ENCODE results near the gene NDUFS1.
"Not testable (repeated sequence)": the region's sequence is repeated elsewhere in the genome, so short reads cannot be mapped to it uniquely, and the experiment has no call there.

The NDUFS1 gene

GRCh38 chr2:206098471-206098870 lies 60.8 kb downstream of the NDUFS1 start:
- no peak for DNase-seq (ENCODE audit: low read depth)

DNA sequence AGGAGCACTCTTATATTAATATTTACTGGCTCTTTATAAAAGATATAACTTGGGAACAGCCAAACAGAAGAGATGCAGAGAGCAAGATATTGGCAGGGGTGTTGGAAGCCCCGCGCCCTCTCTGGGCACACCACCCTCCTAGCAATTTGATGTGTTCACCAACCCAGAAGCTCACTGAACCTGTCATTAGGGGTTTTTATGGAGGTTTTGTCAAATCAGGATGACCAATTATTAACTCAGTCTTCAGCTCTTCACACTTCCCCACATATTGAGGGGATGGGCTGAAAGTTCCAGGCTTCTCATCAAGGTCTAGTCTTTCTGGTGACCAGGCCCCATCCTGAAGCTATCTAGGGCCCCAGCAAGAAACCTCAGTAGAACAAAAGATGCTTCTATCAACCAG lies 62.4 kb downstream of the NDUFS1 start:
- no peak for DNase-seq (ENCODE audit: low read depth)

DNA sequence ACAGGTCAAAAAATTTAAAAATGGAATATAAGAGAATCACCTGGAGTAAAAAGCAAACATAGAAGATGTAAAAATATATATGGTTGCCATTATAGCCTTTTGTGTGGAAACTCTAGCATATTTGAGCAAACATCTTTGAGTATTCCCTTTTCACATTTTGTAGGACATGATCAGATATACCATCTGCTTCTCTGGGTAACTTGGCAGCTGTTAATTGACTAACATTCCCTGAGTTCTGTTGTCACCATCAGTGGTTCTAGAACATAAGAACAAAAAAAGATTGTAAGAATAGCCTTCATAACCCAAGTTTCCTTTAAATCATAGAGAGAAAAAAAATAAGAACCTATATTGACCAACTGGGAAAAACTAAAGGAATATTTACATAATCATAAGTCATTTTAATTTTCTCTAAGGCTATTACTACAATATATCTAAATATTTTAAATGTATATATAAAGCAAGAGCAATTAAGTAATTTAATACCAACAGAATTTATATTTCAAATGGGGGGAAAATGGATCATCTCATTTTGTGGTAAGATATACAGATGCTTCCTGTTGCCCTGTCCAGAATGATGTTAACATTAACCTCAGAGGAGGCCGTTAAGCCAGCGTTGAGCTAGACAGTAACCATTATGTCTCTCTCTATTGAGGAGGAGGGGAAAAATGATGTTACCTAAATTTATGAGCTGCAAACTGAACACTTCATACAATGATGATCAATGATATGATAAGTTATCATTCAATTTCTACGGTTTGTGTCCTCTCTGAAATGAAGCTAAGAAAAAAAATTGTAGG lies 63.5 kb downstream of the NDUFS1 start:
- DNase-seq (ENCODE audit: low read depth): no peak

- no peak for DNase-seq (ENCODE audit: low read depth)
Observed at GRCh38 chr2:206092297-206092696, 66.9 kb downstream of the NDUFS1 start.

- no peak for DNase-seq (ENCODE audit: low read depth)
Observed at GRCh38 chr2:206088248-206088647, 71.0 kb downstream of the NDUFS1 start.

DNA sequence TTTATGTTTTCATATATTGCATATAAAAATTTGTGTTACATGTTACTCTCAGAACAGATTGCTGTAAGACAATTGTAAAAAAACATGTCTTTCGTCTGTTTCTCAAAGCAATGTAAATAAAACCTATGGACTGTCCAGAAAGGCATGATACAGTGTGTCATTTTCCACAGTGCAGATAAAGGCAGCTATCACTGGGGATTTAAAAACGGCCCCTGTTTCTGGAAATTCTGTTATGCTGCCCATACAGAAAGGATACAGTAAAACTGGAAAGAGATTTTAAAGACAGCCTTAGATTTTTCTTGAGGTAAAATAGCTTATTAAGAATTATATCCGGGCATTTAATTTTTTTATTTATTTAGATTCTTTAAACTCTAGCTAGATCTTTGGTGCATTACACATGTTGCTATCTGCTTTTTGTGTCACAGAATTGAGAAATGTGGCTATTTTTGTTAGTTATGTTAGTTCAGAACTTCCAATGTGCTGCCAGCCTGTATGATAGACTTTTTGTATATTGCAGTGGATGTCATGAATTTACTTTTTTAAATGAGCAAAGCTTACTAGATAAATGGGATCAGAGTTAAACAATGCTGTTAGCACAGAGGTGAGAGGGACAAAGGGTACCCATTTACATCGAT lies 72.4 kb downstream of the NDUFS1 start:
- DNase-seq (ENCODE audit: low read depth): no peak

DNA sequence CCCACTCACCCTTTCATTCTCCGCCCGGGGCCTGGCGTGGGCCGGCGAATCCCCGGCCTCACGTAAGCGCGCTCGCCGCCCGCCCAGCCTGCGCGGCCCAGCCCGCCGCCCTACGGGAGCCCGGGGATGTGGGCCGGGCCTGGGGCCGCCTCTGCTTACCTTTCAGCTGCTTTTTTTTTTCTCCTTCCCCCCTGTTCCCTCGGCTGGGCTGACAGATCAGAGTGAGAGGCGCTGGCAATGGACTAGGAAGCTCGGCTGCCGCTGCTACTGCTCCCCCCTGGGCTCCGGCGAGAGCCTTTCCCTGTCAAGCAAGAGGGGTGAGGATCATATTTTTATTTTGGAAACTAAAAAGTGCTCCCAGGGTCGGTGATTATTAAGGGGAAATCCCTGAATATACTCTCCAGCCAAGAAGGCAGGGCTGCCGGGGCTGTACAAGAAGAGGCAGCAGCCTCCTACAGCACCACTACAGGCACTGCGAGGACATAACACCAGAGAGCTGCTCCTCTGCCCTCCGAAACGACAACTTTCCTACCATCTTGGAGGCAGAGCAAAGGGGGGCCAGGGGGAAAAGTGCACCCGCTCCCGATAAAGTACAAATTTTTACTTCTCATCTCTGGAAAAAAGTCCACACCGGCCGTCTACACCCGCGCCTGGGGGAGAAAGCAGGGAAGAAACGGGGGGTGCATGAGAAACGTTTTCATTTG lies 73.3 kb downstream of the NDUFS1 start, which contains the start of gene INO80D:
INO80D (minus strand) TSS at position 433 of the 704 bp plus-strand sequence. CDS start 23,158 bp downstream, outside the sequence.
- DNase-seq (ENCODE audit: low read depth): peak; percentile 65

DNA sequence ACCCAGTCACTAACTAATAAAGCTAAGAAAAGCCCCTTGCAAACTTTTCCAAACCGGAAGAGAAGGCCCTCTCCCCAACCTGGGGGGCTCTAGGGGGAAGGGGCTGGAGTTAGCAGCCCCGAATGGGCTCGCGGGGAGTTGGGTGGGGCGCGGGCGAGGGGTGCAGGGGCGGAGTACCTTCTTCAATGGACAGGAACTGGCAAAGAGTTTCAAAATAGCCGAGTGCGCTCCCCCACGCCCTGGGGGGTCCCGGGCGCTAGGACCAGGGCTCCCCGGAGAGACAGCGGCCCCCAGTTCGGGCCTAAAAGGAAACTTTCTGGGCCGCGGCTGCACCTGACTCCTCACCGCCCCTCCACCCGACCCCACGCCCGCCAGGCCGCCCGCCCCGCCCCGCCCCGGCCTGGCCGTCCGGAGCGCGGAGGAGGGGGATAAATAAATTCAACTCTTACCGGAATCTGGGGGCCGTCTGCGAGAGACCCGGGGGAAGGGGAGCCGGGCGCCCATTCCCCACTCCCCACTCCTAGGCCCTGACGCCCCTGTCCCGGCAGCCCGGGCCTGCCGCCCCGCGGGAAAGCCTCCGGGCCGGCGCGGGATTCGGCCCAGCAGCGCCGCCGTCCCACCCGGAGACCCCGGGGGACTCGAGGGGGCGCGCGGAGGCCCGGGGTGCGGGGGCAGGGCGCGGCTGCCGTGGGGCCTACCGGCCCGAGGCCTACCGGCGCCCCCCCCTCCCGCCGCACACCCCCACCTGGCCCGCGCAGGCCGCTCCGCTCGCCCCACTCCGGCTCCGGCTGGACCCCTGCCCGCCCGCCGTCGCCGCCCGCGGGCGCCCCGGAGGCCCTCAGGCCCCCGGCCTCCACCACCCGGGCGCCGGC lies 74.1 kb downstream of the NDUFS1 start:
- peak; percentile 40 for DNase-seq (ENCODE audit: low read depth)

GRCh38 chr2:206084439-206084869 lies 74.8 kb downstream of the NDUFS1 start:
- DNase-seq (ENCODE audit: low read depth): no peak

DNA sequence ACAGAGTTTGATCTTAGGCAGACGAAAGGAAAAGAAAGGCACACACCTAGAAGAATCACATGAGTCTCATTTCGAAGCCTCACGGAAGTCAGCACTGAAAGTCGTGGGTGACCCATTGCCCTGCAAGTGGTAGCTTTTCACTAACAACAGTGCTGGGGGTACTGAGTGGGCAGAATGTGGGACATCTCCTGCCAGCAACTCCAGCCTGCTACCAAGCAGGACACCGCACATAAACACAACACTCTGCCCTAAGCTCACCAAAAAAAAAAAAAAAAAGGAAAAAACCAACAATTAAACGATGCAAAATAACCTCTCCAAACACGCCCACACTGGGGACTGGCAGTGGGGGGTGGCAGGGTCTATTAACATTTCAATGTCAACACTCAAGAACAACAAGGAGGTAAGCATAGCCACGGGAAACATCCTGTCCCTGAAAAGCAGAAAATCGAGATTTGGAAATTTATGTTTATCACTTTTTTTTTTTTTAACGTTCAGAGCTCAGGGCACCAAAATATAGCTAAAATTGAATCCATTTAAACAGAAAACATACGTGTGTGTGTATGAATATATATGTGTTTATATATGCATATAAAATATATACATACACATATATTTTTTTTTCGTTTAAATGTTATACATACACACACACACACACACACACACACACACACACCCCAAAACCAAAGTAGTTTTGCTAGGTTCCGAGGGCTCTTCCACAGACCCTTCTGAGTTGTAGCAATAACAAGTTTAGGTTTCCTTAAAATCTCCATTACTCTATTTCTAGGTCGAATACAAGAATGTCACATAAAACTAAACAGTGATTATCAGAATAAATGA lies 75.4 kb downstream of the NDUFS1 start:
- DNase-seq (ENCODE audit: low read depth): no peak

DNA sequence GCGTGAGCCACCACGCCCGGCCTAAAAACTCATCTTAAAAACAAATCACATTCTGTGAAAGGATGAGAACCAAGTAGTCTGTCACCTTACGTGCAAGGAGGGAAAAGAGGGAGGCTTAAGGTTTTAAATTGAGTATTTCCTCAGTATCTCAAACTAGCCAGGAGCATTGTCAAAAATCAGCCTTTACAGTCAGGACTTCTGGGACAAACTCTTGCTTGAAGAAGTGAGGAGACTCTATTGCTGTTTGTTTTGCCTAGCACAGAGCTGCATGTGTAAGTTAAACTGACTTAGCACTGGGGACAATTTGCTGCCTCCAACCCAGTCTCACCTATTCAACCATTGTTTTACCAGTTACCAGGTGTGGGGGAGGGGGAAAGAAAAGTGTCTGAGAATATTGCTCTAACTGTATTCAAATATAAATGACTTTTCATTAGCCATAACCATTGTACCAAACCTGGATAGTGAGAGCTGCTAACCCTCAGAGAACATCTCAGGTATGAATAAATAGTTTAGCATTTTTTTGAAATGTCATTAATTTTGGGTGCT lies 76.9 kb downstream of the NDUFS1 start:
- DNase-seq (ENCODE audit: low read depth): no peak

DNA sequence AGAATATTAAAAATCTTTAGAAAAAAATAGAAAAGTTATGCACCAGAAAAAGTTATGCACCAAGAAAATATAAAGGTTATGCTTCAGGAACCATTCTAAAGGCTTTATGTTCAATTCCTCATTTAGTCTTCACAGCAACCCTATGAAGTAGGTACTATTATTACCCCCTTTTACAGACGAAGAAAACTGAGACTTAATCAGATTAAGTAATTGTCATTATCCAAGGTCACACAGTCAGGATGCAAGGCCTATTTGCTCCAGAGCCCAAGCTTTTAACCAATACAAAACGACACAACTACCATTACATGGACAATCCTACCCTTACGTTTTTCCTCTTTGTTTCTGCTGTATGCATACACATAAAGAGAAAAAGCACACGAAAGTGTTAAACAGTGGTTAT lies 78.3 kb downstream of the NDUFS1 start:
- DNase-seq (ENCODE audit: low read depth): no peak

DNA sequence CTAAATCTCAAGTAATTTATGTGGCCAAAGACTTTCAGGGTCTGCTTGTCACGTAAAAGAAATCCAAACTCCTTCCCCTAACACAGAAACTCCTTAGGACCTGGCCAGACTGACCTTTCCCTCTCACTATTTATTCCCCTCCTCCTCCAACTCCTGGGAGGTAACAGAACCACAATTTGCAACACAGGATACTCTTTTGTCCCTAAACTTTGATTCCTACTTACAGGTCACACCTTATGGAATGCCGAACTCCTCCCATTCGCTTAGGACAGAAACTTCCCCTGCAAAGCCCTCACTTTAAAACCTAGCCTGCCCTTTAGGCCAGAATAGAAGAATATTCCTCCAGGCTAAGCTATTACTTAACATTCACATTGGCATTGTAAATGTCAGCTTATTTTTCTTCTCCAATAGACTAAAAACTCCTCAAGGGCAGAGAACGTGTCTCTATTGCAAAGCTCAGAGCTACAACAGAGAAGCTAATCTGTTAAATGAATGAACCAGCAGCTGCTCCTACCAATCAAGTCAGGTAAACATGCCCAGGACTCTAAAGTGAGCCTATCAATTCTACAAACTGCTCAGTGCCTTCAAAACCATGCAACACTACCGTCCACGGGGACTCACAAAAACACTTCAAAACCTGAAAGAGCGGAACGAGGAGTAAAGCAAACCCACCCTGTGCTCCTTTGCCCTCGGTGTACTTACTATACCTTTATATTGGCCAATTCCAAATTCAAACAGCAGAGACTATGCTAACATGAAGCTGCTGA lies 79.4 kb downstream of the NDUFS1 start:
- no peak for DNase-seq (ENCODE audit: low read depth)

DNA sequence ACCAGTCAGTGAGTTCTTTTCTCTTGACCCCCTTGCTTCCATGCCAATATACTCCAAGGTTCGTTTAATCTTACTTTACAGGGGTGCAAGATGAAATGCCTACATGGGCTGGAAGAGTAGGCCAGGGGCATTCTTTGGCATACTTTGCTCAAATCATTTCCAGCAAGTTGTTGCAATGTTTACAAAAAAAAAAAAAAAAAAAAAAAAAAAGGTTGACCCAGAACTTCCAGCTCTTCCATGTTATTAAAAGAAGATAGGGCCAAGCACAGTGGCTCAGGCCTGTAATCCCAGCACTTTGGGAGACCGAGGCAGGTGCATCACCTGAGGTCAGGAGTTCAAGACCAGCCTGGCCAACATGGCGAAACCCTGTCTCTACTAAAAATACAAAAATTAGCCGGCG lies 81.4 kb downstream of the NDUFS1 start:
- not testable (repeated sequence) for DNase-seq (ENCODE audit: low read depth)

GRCh38 chr2:206075113-206075512 lies 84.1 kb downstream of the NDUFS1 start:
- no peak for DNase-seq (ENCODE audit: low read depth)

GRCh38 chr2:206071807-206072206 lies 87.4 kb downstream of the NDUFS1 start:
- no peak for DNase-seq (ENCODE audit: low read depth)

DNA sequence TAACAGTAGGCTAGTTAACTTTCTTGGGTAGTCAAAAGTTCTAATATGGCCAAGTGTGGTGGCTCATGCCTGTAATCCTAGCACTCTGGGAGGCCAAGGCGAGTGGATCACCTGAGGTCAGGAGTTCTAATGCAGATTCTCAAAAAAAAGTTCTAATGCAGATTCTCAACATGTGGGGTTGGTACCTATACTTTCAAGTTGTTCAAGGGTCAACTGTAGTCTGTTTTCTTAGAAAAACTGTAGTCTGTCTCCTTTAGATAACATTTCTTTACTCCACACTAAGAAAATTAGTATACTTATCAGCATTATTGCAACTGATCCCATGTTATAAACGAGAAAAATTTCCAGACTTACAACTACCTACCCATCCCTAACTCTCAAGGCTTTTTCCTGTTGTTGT lies 89.8 kb downstream of the NDUFS1 start:
- no peak for DNase-seq (ENCODE audit: low read depth)

DNA sequence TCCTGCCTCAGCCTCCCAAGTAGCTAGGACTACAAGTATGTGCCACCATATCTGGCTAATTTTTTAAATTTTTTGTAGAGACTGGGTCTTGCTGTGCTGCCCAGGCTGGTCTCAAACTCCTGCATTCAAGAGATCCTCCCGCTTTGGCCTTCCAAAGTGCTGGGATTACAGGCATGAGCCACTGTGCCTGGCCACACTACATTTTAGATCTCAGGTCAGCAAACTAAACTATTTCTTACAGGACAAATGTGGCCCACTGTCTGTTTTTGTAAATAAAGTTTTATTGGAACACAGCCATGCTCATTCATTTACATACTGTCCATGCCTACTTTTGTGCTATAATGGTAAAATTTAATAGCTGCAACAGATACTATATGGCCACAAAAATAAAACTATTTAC lies 91.0 kb downstream of the NDUFS1 start:
- no peak for DNase-seq (ENCODE audit: low read depth)
